Mesothelial cell of epicardium (in vitro differentiated cells): ENCODE results near the gene PLA2G1B. TPM values are rescaled to one million over a fixed set of nuclear protein-coding genes. Genes with fewer than 3 reads are reported as not detected.

Source experiments
- DNase-seq, 2 experiments: peaks; one replicate each; pipeline ENCODE4 v3.0.0; 2021; ENCODE audit warnings: low spot score in 2 of 2; ENCODE audit not compliant: unreplicated experiment in 2 of 2
- H3K27ac Mint-ChIP-seq: 2 replicates; pipeline ENCODE4 v1.8.0; 2021; ENCODE audit warnings: mixed read lengths
- H3K27me3 Mint-ChIP-seq: 2 replicates; pipeline ENCODE4 v1.8.0; 2021; ENCODE audit warnings: low read depth, mixed read lengths
- H3K36me3 Mint-ChIP-seq: 2 replicates; pipeline ENCODE4 v1.8.0; 2021; ENCODE audit warnings: mixed read lengths
- H3K4me1 Mint-ChIP-seq: 2 replicates; pipeline ENCODE4 v1.8.0; 2021; ENCODE audit warnings: mixed read lengths
- H3K4me3 Mint-ChIP-seq: 2 replicates; pipeline ENCODE4 v1.8.0; 2021; ENCODE audit warnings: mild to moderate bottlenecking, moderate library complexity, mixed read lengths
- H3K9me3 Mint-ChIP-seq: 2 replicates; pipeline ENCODE4 v1.8.0; 2021; ENCODE audit warnings: mixed read lengths
- CTCF ChIP-seq: fragments of 200-600 bp; sonication (generic); IDR thresholded peaks from one replicate; pipeline ENCODE4 v1.5.0; 2021; ENCODE audit warnings: antibody characterized with exemption; ENCODE audit not compliant: unreplicated experiment
- total RNA-seq: library from RNA; stranded (reverse); gene quantifications from 3 replicates; pipeline ENCODE4 v1.2.1, GENCODE V29; 2021

The PLA2G1B gene
- total RNA-seq, 1 donor from 2014 or later: not detected

GRCh38 chr12:120350576-120351350 lies 23.2 kb upstream of the PLA2G1B start:
- Mint-ChIP-seq H3K4me3 (no peak overlapping the region), H3K27me3 (no peaks in the 10 kb centered on the region), H3K4me1 (no peaks in the 10 kb centered on the region), H3K36me3 (peaks cover 15% of the 10 kb centered on the region), H3K27ac (no peak overlapping the region), H3K9me3 (no peaks in the 10 kb centered on the region)
- no peak for TF ChIP-seq CTCF
- DNase-seq: no peak

- no peaks in the 10 kb centered on the region for H3K27me3 Mint-ChIP-seq
- H3K36me3 Mint-ChIP-seq: peaks cover 17% of the 10 kb centered on the region
- no peaks in the 10 kb centered on the region for H3K9me3 Mint-ChIP-seq
- no peaks in the 10 kb centered on the region for H3K4me1 Mint-ChIP-seq
- H3K27ac Mint-ChIP-seq: no peak overlapping the region
- no peak for DNase-seq
- no peak overlapping the region for H3K4me3 Mint-ChIP-seq
- TF ChIP-seq CTCF: no peak
Measured at GRCh38 chr12:120347766-120348165, 20.2 kb upstream of the PLA2G1B start.

GRCh38 chr12:120346681-120347080 lies 19.1 kb upstream of the PLA2G1B start:
- no peak for DNase-seq
- TF ChIP-seq CTCF: peak; percentile 61

GRCh38 chr12:120346031-120346430 lies 18.5 kb upstream of the PLA2G1B start:
- Mint-ChIP-seq H3K27me3 (no peaks in the 10 kb centered on the region), H3K4me3 (no peak overlapping the region), H3K27ac (no peak overlapping the region), H3K36me3 (peaks cover 14% of the 10 kb centered on the region), H3K9me3 (no peaks in the 10 kb centered on the region), H3K4me1 (no peaks in the 10 kb centered on the region)
- TF ChIP-seq CTCF: no peak
- no peak for DNase-seq

More at GRCh38 chr12:120346681-120347080, 19.1 kb upstream of the PLA2G1B start:
- H3K4me1 Mint-ChIP-seq: no peaks in the 10 kb centered on the region
- H3K27ac Mint-ChIP-seq: no peak overlapping the region
- no peak overlapping the region for H3K4me3 Mint-ChIP-seq
- no peaks in the 10 kb centered on the region for H3K9me3 Mint-ChIP-seq
- H3K36me3 Mint-ChIP-seq: peaks cover 17% of the 10 kb centered on the region
- no peaks in the 10 kb centered on the region for H3K27me3 Mint-ChIP-seq

- Mint-ChIP-seq H3K36me3 (peaks cover 12% of the 10 kb centered on the region), H3K4me3 (no peak overlapping the region), H3K27ac (no peak overlapping the region), H3K27me3 (no peaks in the 10 kb centered on the region), H3K4me1 (no peaks in the 10 kb centered on the region), H3K9me3 (peaks cover 1% of the 10 kb centered on the region)
- no peak for TF ChIP-seq CTCF
- DNase-seq: no peak
Measured at GRCh38 chr12:120343692-120344091, 16.1 kb upstream of the PLA2G1B start.
